ENCODE results near the gene CHST13.

DNA sequence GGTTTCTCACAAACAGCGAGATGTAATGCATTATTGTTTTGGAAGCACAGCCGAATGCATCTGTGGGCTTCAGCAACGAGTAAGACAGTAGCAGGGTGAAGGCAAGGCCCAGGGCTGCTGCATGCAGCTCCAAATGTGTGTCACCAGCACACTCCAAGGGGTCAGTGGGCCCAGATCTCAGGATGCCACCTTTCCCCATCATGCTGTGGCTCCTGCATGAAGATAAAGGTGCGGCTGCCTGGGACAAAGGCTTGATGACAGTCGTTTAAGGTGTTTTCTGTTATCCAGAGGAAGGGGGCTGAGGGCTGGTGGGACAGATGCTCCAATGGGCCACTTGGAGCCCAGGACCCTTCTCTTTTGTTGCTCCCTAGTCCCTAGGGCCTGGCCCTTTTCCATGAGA, 21.6 kb downstream of the CHST13 start:
- TF ChIP-seq, protein P1, sequence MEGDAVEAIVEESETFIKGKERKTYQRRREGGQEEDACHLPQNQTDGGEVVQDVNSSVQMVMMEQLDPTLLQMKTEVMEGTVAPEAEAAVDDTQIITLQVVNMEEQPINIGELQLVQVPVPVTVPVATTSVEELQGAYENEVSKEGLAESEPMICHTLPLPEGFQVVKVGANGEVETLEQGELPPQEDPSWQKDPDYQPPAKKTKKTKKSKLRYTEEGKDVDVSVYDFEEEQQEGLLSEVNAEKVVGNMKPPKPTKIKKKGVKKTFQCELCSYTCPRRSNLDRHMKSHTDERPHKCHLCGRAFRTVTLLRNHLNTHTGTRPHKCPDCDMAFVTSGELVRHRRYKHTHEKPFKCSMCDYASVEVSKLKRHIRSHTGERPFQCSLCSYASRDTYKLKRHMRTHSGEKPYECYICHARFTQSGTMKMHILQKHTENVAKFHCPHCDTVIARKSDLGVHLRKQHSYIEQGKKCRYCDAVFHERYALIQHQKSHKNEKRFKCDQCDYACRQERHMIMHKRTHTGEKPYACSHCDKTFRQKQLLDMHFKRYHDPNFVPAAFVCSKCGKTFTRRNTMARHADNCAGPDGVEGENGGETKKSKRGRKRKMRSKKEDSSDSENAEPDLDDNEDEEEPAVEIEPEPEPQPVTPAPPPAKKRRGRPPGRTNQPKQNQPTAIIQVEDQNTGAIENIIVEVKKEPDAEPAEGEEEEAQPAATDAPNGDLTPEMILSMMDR (IDR thresholded peaks at IDR 0.05): no peak
- no peak for TF ChIP-seq POLR2A (IDR thresholded peaks at IDR 0.05)
